Tibial nerve (tissue), 4 donors: ENCODE results near the gene DPP4. TPM values are rescaled to one million over a fixed set of nuclear protein-coding genes. Genes with fewer than 3 reads are reported as not detected.
"Not testable (repeated sequence)": the region's sequence is repeated elsewhere in the genome, so short reads cannot be mapped to it uniquely, and the experiment has no call there.

Experiments used
- DNase-seq, 2 donors: peaks; one replicate each; pipeline ENCODE4 v3.0.0-alpha.2; 2019; ENCODE audit warnings: low spot score in 2 of 2
- H3K27ac ChIP-seq, 4 donors: fragments of 200-600 bp; sonication (generic) in 3 of 4; one replicate each; pipeline ENCODE4 v1.5.1; 2017 to 2019; ENCODE audit warnings: mild to moderate bottlenecking in 1 of 4
- H3K27me3 ChIP-seq, 2 donors: fragments of 200-600 bp; sonication (generic) in 1 of 2; one replicate each; pipeline versions ENCODE4 v1.5.1 to v1.6.0; 2017 to 2019
- H3K36me3 ChIP-seq, 3 donors: fragments of 200-600 bp; sonication (generic); one replicate each; pipeline ENCODE4 v1.5.1; 2018 to 2019
- H3K4me1 ChIP-seq, 4 donors: fragments of 200-600 bp; sonication (generic) in 3 of 4; one replicate each; pipeline ENCODE4 v1.5.1; 2017 to 2019
- H3K4me3 ChIP-seq, 4 donors: fragments of 200-600 bp; sonication (generic) in 3 of 4; one replicate each; pipeline ENCODE4 v1.5.1; 2017 to 2019; ENCODE audit warnings: mild to moderate bottlenecking in 1 of 4, moderate library complexity in 1 of 4
- H3K9me3 ChIP-seq, 4 donors: fragments of 200-600 bp; sonication (generic) in 3 of 4; one replicate each; pipeline ENCODE4 v1.5.1; 2017 to 2019
- EP300 ChIP-seq, 2 donors: sonication (generic); formaldehyde crosslinking; IDR thresholded peaks; one replicate each; pipeline ENCODE4 v1.6.1; 2017; ENCODE audit warnings: antibody characterized with exemption in 2 of 2, mild to moderate bottlenecking in 1 of 2
- POLR2A ChIP-seq, 2 donors: fragments of 450-650 bp; IDR thresholded peaks; one replicate each; pipeline ENCODE4 v1.6.1; 2017; ENCODE audit warnings: antibody characterized with exemption in 2 of 2, mild to moderate bottlenecking in 2 of 2, moderate library complexity in 2 of 2
- WGBS, 2 donors: methylation state at CpG; one replicate each; pipeline ENCODE4 v1.1.5; 2018; 5-methylcytosine and 5-hydroxymethylcytosine counted together
- total RNA-seq, 4 donors: library from RNA; depleted of rRNA; stranded (reverse); fragments of >200 nt; gene quantifications; one replicate each; pipeline ENCODE4 v1.1.0, GENCODE V29; 2016
- TF ChIP-seq, protein P1 (sequence below), 5 experiments: fragments of 200-600 bp in 3 of 5; fragments of 450-650 bp in 2 of 5; sonication (generic) in 3 of 5; IDR thresholded peaks; one replicate each; pipeline ENCODE4 v1.5.1; 2016 to 2019; ENCODE audit warnings: antibody characterized with exemption in 5 of 5, mild to moderate bottlenecking in 3 of 5, moderate library complexity in 2 of 5

Gene DPP4
- total RNA-seq, 4 donors from 2014 or later: 5.2 to 22.8 (median 17.3) TPM

DNA sequence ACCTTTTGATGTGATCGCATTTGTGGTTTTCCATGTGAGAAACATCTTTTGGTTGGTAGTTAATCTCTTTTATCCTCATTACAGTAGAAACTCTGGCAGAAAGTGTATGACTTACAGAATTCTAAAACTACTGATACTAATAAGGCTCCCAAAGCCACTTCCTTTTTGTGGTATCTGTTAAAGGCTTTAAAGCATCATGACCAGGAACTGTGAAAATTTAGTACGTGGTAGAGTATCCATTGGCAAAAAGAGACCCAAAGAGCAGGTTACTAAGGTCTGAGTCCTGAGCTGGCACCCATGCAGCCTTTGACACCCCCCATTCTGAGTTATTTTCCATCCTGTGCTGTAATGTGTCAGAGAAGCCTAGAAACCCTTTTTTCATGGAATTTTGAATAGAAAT lies 94.5 kb downstream of the DPP4 start:
- no peaks in the 10 kb centered on the region for H3K9me3 ChIP-seq
- no peak for DNase-seq
- TF ChIP-seq, protein P1, sequence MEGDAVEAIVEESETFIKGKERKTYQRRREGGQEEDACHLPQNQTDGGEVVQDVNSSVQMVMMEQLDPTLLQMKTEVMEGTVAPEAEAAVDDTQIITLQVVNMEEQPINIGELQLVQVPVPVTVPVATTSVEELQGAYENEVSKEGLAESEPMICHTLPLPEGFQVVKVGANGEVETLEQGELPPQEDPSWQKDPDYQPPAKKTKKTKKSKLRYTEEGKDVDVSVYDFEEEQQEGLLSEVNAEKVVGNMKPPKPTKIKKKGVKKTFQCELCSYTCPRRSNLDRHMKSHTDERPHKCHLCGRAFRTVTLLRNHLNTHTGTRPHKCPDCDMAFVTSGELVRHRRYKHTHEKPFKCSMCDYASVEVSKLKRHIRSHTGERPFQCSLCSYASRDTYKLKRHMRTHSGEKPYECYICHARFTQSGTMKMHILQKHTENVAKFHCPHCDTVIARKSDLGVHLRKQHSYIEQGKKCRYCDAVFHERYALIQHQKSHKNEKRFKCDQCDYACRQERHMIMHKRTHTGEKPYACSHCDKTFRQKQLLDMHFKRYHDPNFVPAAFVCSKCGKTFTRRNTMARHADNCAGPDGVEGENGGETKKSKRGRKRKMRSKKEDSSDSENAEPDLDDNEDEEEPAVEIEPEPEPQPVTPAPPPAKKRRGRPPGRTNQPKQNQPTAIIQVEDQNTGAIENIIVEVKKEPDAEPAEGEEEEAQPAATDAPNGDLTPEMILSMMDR (IDR thresholded peaks at IDR 0.05): no peak
- no peak for TF ChIP-seq POLR2A (IDR thresholded peaks at IDR 0.05)
- TF ChIP-seq EP300 (IDR thresholded peaks at IDR 0.05): no peak
- H3K27me3 ChIP-seq: no peaks in the 10 kb centered on the region
- WGBS, 2 donors: 74 to 76% methylated on average over 2 of the region's 2 CpGs
- no peak overlapping the region for H3K4me3 ChIP-seq
- no peak overlapping the region for H3K27ac ChIP-seq
- H3K4me1 ChIP-seq: no peaks in the 10 kb centered on the region
- H3K36me3 ChIP-seq: no peaks in the 10 kb centered on the region

DNA sequence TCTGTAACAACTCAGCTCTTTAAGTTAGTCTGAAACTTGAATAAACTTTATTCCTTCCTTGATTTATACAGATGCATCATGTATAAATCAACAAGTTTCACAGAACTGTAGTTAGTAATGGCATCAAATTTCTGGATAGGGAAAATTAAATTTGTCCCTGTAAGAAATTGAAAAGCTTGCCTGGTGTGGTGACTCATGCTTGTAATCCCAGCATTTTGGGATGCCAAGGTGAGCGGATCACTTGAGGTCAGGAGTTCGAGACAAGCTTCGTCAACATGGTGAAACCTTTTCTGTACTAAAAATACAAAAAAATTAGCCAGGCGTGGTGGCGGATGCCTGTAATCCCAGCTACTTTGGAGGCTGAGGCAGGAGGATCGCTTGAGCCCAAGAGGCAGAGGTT lies 96.1 kb downstream of the DPP4 start:
- not testable (repeated sequence) for DNase-seq, H3K27me3 ChIP-seq, H3K9me3 ChIP-seq, H3K36me3 ChIP-seq, H3K27ac ChIP-seq, H3K4me3 ChIP-seq, H3K4me1 ChIP-seq
- WGBS, 2 donors: 84 to 90% methylated on average over 6 of the region's 6 CpGs

DNA sequence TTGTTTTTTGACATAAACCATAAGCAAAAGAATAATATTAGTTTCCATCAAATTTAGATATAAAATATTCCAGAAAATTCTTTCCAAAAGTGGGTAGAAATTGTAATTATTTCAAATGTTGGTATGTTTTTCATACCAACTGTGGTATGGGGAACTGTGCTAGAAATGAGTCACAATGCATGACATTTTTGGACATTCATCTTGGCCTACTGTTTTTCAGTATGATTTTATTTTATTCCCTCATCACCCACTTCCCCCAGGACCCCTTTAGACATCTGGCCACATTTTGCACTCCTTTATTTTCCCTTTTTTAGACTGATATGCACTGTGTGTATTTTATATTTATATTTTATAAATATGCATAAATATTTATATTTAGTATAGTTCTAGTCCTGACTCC lies 97.1 kb downstream of the DPP4 start:
- H3K27me3 ChIP-seq: no peaks in the 10 kb centered on the region
- H3K4me3 ChIP-seq: no peak overlapping the region
- H3K9me3 ChIP-seq: no peaks in the 10 kb centered on the region
- no peaks in the 10 kb centered on the region for H3K36me3 ChIP-seq
- no peak for DNase-seq
- TF ChIP-seq, protein P1 (IDR thresholded peaks at IDR 0.05): no peak
- TF ChIP-seq POLR2A (IDR thresholded peaks at IDR 0.05) (no peak), EP300 (IDR thresholded peaks at IDR 0.05) (no peak)
- H3K27ac ChIP-seq: no peak overlapping the region
- H3K4me1 ChIP-seq: no peaks in the 10 kb centered on the region

DNA sequence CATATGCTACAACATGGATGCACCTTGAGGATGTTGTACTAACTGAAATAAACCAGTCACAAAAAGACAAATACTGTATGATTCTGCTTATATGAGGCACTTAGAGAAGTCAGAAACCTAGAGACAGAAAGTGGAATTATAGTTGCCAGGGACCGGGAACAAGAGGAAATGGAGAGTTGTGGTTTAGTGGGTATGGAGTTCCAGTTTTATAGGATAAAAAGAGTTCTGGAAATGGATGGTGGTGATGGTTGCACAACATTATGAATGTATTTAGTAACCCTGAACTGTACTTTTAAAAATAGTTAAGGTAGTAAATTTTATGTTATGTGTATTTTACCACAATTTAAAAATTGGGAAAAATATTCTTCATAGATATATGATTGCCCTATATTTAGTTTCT lies 97.7 kb downstream of the DPP4 start:
- Histone ChIP-seq H3K4me1 (no peaks in the 10 kb centered on the region), H3K27me3 (no peaks in the 10 kb centered on the region), H3K4me3 (no peak overlapping the region), H3K36me3 (no peaks in the 10 kb centered on the region), H3K27ac (no peak overlapping the region), H3K9me3 (no peaks in the 10 kb centered on the region)
- TF ChIP-seq POLR2A (IDR thresholded peaks at IDR 0.05) (no peak), EP300 (IDR thresholded peaks at IDR 0.05) (no peak)
- TF ChIP-seq, protein P1 (IDR thresholded peaks at IDR 0.05): no peak
- 88 to 90% methylated on average over 1 of the region's 1 CpG for WGBS, 2 donors
- DNase-seq: no peak

DNA sequence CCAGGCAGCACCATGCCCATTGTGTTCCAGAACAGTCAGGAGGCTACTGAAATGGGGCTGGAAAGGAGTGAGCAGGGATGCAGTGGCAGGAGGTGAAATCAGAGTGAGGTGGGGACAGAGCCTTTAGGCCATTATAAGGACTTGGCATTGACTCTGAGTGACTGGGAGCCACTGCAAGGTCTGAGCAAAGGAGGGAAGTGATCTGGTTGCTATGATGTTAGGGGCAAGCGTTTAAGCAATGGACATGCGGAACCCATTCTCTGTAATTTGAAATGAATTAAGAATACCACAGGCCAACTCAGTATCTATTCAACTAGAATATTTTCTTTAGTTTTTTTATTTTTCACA lies 98.2 kb downstream of the DPP4 start:
- H3K27ac ChIP-seq: no peak overlapping the region

More for the DNA sequence above, 98.2 kb downstream of the DPP4 start:
- TF ChIP-seq POLR2A (IDR thresholded peaks at IDR 0.05) (no peak), EP300 (IDR thresholded peaks at IDR 0.05) (no peak)
- TF ChIP-seq, protein P1 (IDR thresholded peaks at IDR 0.05): no peak
- H3K27me3 ChIP-seq: no peaks in the 10 kb centered on the region
- DNase-seq: no peak
- H3K36me3 ChIP-seq: no peaks in the 10 kb centered on the region
- WGBS, 2 donors: 88 to 91% methylated on average over 2 of the region's 2 CpGs
- H3K4me1 ChIP-seq: no peaks in the 10 kb centered on the region
- H3K9me3 ChIP-seq: no peaks in the 10 kb centered on the region
- no peak overlapping the region for H3K4me3 ChIP-seq
